BJ (cell line): ENCODE data around the gene TEX30. TPM values are rescaled to one million over a fixed set of nuclear protein-coding genes. Genes with fewer than 3 reads are reported as not detected.

ENCODE experiments used
- CTCF ChIA-PET: fragments of 350-600 bp; formaldehyde crosslinking; extraction: SDS; loops from one replicate; lab custom pipeline; 2021; ENCODE audit warnings: antibody characterized with exemption, inconsistent platforms; lab: Yijun Ruan, JAX
- POLR2A ChIA-PET: fragments of 300-600 bp; sonication (Branson Sonifier 250); formaldehyde crosslinking; extraction: SDS; loops from one replicate; lab custom pipeline; 2021; ENCODE audit warnings: antibody characterized with exemption; lab: Charles Lee
- DNase-seq: peaks from one replicate; pipeline ENCODE4 v3.0.0-alpha.2; 2011; ENCODE audit warnings: low read depth
- H3K27me3 ChIP-seq: 2 replicates; pipeline ENCODE4 v1.6.0; 2011; ENCODE audit warnings: low read length; ENCODE audit not compliant: control insufficient read depth, insufficient read depth
- H3K36me3 ChIP-seq: 2 replicates; pipeline ENCODE4 v1.5.1; 2011; ENCODE audit warnings: low read length; ENCODE audit not compliant: control insufficient read depth, insufficient read depth
- H3K4me3 ChIP-seq: 2 replicates; pipeline ENCODE4 v1.5.1; 2011; ENCODE audit warnings: low read depth, mild to moderate bottlenecking, control low read depth, low read length
- polyA plus RNA-seq: library from polyadenylated mRNA; depleted of rRNA; stranded (reverse); fragments of >200 nt; gene quantifications from 2 replicates; pipeline ENCODE4 v1.2.3, GENCODE V29; 2011
- TF ChIP-seq, protein P1 (sequence below): IDR thresholded peaks from 2 replicates; pipeline ENCODE4 v1.5.1; 2011; ENCODE audit warnings: low read depth, mild to moderate bottlenecking, control low read depth, inconsistent platforms, low read length, moderate library complexity; ENCODE audit not compliant: insufficient read depth

The TEX30 gene
- polyA plus RNA-seq, 1 experiment = 5.5 TPM

DNA sequence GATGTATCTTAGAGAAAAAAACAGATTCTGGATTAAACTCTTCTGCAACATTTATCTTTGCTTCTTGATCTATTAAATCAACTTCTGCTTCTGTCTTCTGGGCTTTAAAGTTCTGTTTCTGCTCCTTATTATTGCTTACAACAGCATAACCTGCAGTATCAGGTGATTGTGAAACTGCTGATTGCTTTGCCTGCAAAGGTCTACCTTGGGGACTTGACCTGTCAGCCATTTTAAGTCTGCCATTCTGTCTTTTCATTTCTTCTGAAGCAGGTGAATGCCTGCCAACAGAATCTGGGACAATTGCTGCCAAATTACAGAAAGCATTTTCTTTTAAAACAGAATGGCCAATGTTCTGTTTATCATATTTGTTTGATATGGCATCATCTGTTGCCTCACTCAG, 31.1 kb downstream of the TEX30 start:
- DNase-seq = no peak
- TF ChIP-seq, protein P1, sequence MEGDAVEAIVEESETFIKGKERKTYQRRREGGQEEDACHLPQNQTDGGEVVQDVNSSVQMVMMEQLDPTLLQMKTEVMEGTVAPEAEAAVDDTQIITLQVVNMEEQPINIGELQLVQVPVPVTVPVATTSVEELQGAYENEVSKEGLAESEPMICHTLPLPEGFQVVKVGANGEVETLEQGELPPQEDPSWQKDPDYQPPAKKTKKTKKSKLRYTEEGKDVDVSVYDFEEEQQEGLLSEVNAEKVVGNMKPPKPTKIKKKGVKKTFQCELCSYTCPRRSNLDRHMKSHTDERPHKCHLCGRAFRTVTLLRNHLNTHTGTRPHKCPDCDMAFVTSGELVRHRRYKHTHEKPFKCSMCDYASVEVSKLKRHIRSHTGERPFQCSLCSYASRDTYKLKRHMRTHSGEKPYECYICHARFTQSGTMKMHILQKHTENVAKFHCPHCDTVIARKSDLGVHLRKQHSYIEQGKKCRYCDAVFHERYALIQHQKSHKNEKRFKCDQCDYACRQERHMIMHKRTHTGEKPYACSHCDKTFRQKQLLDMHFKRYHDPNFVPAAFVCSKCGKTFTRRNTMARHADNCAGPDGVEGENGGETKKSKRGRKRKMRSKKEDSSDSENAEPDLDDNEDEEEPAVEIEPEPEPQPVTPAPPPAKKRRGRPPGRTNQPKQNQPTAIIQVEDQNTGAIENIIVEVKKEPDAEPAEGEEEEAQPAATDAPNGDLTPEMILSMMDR = no peak
- CTCF ChIA-PET = no interaction called here
- Histone ChIP-seq H3K4me3 (no peak overlapping the region), H3K36me3 (no peaks in the 10 kb centered on the region), H3K27me3 (no peaks in the 10 kb centered on the region; the same call in none of the 2 replicates)
- POLR2A ChIA-PET = no interaction called here

DNA sequence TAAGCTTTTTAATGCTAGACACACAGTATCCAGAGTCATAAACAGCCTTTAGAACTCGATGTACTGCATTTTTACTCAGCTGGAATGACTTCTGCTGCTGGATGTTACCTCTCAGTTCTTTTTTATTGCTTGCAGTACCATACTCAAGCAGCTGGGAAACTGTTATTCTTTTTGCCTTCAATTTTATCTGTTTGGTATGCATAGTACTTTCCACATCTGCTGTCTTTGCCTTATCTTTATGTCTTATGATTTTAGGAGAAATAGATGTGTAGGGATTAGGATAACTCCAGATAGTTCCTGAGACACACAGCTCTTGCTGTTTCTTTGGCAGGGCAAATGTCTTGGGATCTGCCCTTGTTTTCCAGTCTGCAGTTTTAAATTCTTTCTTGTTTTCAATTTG, 31.5 kb downstream of the TEX30 start:
- ChIA-PET CTCF (no interaction called here), POLR2A (no interaction called here)
- TF ChIP-seq, protein P1 = no peak
- no peak for DNase-seq
- H3K4me3 ChIP-seq = no peak overlapping the region
- H3K27me3 ChIP-seq = no peaks in the 10 kb centered on the region; the same call in none of the 2 replicates
- no peaks in the 10 kb centered on the region for H3K36me3 ChIP-seq

DNA sequence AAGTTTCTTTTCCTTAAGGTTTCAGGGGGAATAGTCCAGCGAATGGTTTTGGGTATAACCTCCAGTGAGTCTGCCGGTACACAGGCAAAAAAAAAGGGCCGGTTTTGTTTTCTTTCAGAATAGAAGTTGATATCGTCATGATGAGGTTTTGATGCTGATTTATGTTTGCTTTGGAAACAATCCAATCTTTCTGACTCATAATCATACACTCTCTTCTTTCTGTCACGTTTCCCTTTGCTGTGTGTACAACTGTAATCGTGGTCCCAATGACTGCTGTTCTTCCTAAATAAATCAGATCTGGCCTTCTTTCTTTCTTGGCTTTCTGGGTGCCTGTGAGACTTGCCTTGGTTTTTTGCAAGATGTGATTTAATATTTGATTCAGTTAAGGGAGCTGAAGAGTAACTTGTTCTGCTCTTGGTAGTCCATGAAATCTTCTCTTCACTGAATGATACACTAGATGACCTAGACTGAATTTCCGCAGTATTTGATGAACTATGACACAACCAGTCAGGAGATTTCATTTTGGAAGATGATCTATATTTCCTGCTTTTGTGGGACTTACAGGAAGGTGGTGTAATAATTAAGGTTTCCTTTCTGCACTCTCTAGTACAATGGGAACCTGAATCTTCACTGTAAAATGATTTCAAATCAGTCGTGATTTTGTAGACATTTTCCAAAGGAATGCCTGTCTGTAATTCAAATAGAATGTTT, 43.9 kb downstream of the TEX30 start:
- Histone ChIP-seq H3K36me3 (no peaks in the 10 kb centered on the region), H3K4me3 (no peak overlapping the region), H3K27me3 (peaks cover 9% of the 10 kb centered on the region)
- DNase-seq = no peak
- ChIA-PET CTCF (interaction anchor here (0.8 kb wide), 1 partner anchor 21 kb away, joined by 3 read pairs; no protein-coding TSS in a partner anchor), POLR2A (no interaction called here)
- TF ChIP-seq, protein P1 = no peak

DNA sequence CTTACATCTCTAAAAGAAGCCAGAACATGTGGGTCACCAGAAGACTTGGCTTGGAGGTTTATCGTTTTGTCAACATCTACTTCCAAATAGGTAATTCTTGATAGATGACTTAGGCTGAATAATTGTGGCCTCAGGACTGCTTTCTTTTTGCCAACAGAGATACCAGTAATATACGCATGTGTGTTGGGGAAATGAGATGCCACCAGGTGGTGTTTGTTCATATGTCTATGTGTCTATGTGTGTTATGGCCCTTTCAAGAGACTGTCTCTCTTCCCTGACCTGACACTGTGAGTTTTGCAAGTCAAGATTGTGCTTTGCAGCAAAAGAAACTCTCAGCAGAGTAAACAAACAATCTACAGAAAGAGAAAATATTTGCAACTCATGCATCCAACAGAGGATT, 47.2 kb downstream of the TEX30 start:
- Histone ChIP-seq H3K4me3 (no peak overlapping the region), H3K27me3 (peaks cover 3% of the 10 kb centered on the region), H3K36me3 (no peaks in the 10 kb centered on the region)
- POLR2A ChIA-PET = no interaction called here
- CTCF ChIA-PET = interaction anchor here (2.0 to 3.2 kb wide), 2 partner anchors 135 to 147 kb away, joined by 17 to 18 read pairs; no protein-coding TSS in a partner anchor
- TF ChIP-seq, protein P1 = no peak
- DNase-seq = no peak

DNA sequence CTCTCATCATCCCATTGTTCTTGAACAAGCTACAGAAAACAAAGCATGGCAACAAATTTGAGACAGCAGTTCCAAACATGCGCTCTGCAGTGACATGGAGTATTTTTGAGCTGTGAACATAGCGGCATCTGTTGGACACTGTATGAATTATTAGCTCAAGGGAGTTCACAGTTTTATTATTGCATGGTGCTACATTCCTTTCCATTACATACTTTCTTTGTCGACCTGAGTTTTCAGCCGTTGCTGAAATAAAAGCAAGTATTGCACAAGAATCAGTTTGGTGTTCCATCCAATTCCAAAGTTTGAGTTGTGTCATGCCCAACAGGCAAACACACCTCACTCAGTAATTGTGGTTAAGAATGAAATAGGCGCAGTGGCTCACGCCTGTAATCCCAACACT, 48.7 kb downstream of the TEX30 start:
- peaks cover 2% of the 10 kb centered on the region; the same call in 1 of the 2 replicates for H3K27me3 ChIP-seq
- no peaks in the 10 kb centered on the region for H3K36me3 ChIP-seq
- ChIA-PET POLR2A (interaction anchor here (0.7 to 1.0 kb wide), 2 partner anchors 128 to 135 kb away, joined by 3 to 4 read pairs; partner anchors contain the start of gene TPP2), CTCF (interaction anchor here (0.6 to 3.2 kb wide), 23 partner anchors 11 to 169 kb away, joined by 3 to 21 read pairs (median 4); no protein-coding TSS in a partner anchor)
- TF ChIP-seq, protein P1 = peak; percentile 53
- no peak for DNase-seq
- no peak overlapping the region for H3K4me3 ChIP-seq
